ENCODE data around the gene SORL1. TPM values are rescaled to one million over a fixed set of nuclear protein-coding genes. Genes with fewer than 3 reads are reported as not detected.
"Not testable (repeated sequence)": the region's sequence is repeated elsewhere in the genome, so short reads cannot be mapped to it uniquely, and the experiment has no call there.

Gene SORL1
- total and polyA plus RNA-seq, 2 of the 8 experiments (the other 6 are each of a cell fraction or from before 2014, with no cell fraction given), result 38.1 to 65.5 TPM

DNA sequence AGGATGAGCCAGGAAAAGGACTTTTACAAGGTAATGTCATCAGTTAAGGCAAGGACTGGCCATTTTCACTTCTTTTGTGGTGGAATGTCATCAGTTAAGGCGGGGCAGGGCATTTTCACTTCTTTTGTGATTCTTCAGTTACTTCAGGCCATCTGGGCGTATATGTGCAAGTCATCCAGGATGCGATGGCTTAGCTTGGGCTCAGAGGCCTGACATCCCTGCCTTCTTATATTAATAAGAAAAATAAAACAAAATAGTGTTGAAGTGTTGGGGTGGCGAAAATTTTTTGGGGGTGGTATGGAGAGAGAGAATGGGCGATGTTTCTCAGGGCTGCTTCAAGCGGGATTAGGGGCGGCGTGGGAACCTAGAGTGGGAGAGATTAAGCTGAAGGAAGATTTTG is 185.5 kb downstream of the SORL1 start:
- FAIRE-seq; H4K5ac ChIP-seq (ENCODE audit: insufficient read length, low read depth, low read length); CTCF ChIA-PET (ENCODE audit: partially characterized antibody); DNase-seq (ENCODE audit: low read depth in 1 of 2, low spot score in 2 of 2); H3K27me3 ChIP-seq (replicated peaks in 1 of 4; ENCODE audit: control insufficient read depth in 3 of 4, extremely low read depth in 1 of 4, insufficient read depth in 3 of 4, low read length in 3 of 4); H3K18ac ChIP-seq (ENCODE audit: extremely low read depth, low read length); H4K91ac ChIP-seq (replicated peaks; ENCODE audit: insufficient read length, low read length); H3K23ac ChIP-seq (ENCODE audit: insufficient read length); H4K20me1 ChIP-seq (replicated peaks in 1 of 2; ENCODE audit: control insufficient read depth in 1 of 2, insufficient read depth in 2 of 2, low read length in 2 of 2); H3K9me3 ChIP-seq (ENCODE audit: insufficient read depth in 2 of 2, low read depth in 1 of 2, low read length in 1 of 2); H3K23me2 ChIP-seq (ENCODE audit: low read depth, low read length); H2AK5ac ChIP-seq (ENCODE audit: low read depth, low read length); H3K9ac ChIP-seq (replicated peaks in 1 of 4; ENCODE audit: extremely low read depth in 1 of 4, low read depth in 3 of 4, low read length in 3 of 4); H3K14ac ChIP-seq (ENCODE audit: insufficient read length); H4K8ac ChIP-seq (ENCODE audit: extremely low read depth, insufficient read depth, low read length); H3K4me2 ChIP-seq (ENCODE audit: insufficient read depth in 1 of 2, low read depth in 2 of 2, low read length in 2 of 2); POLR2A ChIA-PET (ENCODE audit: partially characterized antibody); H2BK5ac ChIP-seq (ENCODE audit: low read depth, low read length); H3K79me1 ChIP-seq (ENCODE audit: low read depth, low read length); H3K27ac ChIP-seq (ENCODE audit: low read depth, low read length); H3K4ac ChIP-seq (replicated peaks; ENCODE audit: insufficient read length, low read depth, low read length); H2AFZ ChIP-seq (ENCODE audit: low read length); H2BK15ac ChIP-seq (ENCODE audit: low read length); H3K4me1 ChIP-seq (replicated peaks in 1 of 4; ENCODE audit: control insufficient read depth in 3 of 4, insufficient read depth in 4 of 4, low read length in 3 of 4); H2BK20ac ChIP-seq (ENCODE audit: low read length); H2BK120ac ChIP-seq (replicated peaks; ENCODE audit: low read depth, low read length); H2BK12ac ChIP-seq (ENCODE audit: low read depth, low read length); H3K79me2 ChIP-seq (ENCODE audit: control insufficient read depth in 1 of 2, insufficient read depth in 2 of 2, low read length in 2 of 2); H3K56ac ChIP-seq (replicated peaks; ENCODE audit: insufficient read length, low read depth, low read length); H3K36me3 ChIP-seq (ENCODE audit: control insufficient read depth in 2 of 4, insufficient read depth in 4 of 4, low read length in 3 of 4); H3K4me3 ChIP-seq (ENCODE audit: extremely low read depth in 1 of 4, insufficient read depth in 2 of 4, low read depth in 3 of 4, low read length in 4 of 4): not testable (repeated sequence)
- WGBS, 2 experiments (ENCODE audit: extremely low coverage in 1 of 2, insufficient coverage in 1 of 2, insufficient read length in 1 of 2, insufficient replicate concordance in 2 of 2, low coverage in 1 of 2, low lambda C conversion rate in 2 of 2, missing lambda C conversion rate in 1 of 2), result 89 to 100% methylated on average over 1 to 7 of the region's 8 CpGs

Measured in H1 (cell line).